Tibial artery (tissue), 4 donors: ENCODE results near the gene PFKFB1.
A peak's percentile ranks its signal among the peaks of the same experiment; 100 is the strongest.

Experiments
- DNase-seq, 2 donors: peaks; one replicate each; pipeline ENCODE4 v3.0.0-alpha.2; 2019
- H3K27ac ChIP-seq, 2 donors: fragments of 200-600 bp; sonication (generic) in 1 of 2; 1 replicate in 1 of 2; 2 replicates in 1 of 2; pipeline ENCODE4 v1.5.1; 2018 to 2019; ENCODE audit warnings: mild to moderate bottlenecking in 1 of 2
- H3K27me3 ChIP-seq, 2 donors: fragments of 200-600 bp; sonication (generic) in 1 of 2; one replicate each; pipeline versions ENCODE4 v1.5.1 to v1.6.0; 2016 to 2019
- H3K36me3 ChIP-seq, 3 donors: fragments of 200-600 bp; sonication (generic) in 2 of 3; one replicate each; pipeline ENCODE4 v1.5.1; 2016 to 2019; ENCODE audit warnings: mild to moderate bottlenecking in 2 of 3
- H3K4me1 ChIP-seq, 4 donors: fragments of 200-600 bp; sonication (generic) in 2 of 4; 1 replicate in 3 of 4; 2 replicates in 1 of 4; pipeline ENCODE4 v1.5.1; 2016 to 2019
- H3K4me3 ChIP-seq, 2 donors: fragments of 200-600 bp; sonication (generic) in 1 of 2; 1 replicate in 1 of 2; 2 replicates in 1 of 2; pipeline ENCODE4 v1.5.1; 2018 to 2019; ENCODE audit warnings: mild to moderate bottlenecking in 2 of 2
- H3K9me3 ChIP-seq, 3 donors: fragments of 200-600 bp; sonication (generic) in 1 of 3; one replicate each; pipeline ENCODE4 v1.5.1; 2016 to 2019
- CTCF ChIP-seq, 2 experiments: fragments of 200-600 bp in 1 of 2; fragments of 450-650 bp in 1 of 2; IDR thresholded peaks; one replicate each; pipeline ENCODE4 v1.5.1; 2017 to 2019; ENCODE audit warnings: antibody characterized with exemption in 2 of 2, mild to moderate bottlenecking in 1 of 2, moderate library complexity in 1 of 2
- intact Hi-C: fragments of 100-400 bp; cut with DNase I; formaldehyde crosslinking; loops from one replicate; pipeline ENCODE4 v1.15.0; 2023; ENCODE audit warnings: low total_unique reads

PFKFB1 gene

GRCh38 chrX:54891573-54891972, 102.4 kb downstream of the PFKFB1 start:
- Histone ChIP-seq H3K4me1 (no peaks in the 10 kb centered on the region), H3K4me3 (no peak overlapping the region), H3K36me3 (no peaks in the 10 kb centered on the region), H3K9me3 (peaks cover 0 to 15% (median 7%) of the 10 kb centered on the region in 3 donors), H3K27ac (no peak overlapping the region), H3K27me3 (no peaks in the 10 kb centered on the region)
- DNase-seq: no peak
- intact Hi-C loops: no loop called here
- peak in 1 of 2 experiments; percentile 32 for TF ChIP-seq CTCF (IDR thresholded peaks at IDR 0.05)

- TF ChIP-seq CTCF (IDR thresholded peaks at IDR 0.05): no peak
- Histone ChIP-seq H3K36me3 (no peaks in the 10 kb centered on the region), H3K4me1 (no peaks in the 10 kb centered on the region), H3K9me3 (no peaks in the 10 kb centered on the region), H3K27ac (no peak overlapping the region), H3K27me3 (no peaks in the 10 kb centered on the region), H3K4me3 (no peak overlapping the region)
- intact Hi-C loops: no loop called here
- DNase-seq: no peak
These were observed 108.2 kb downstream of the PFKFB1 start for GRCh38 chrX:54885740-54886139.
